ENCODE results near the gene OGA. TPM values are rescaled to one million over a fixed set of nuclear protein-coding genes. Genes with fewer than 3 reads are reported as not detected.
A peak's percentile ranks its signal among the peaks of the same experiment; 100 is the strongest.

Gene OGA
- total RNA-seq, 1 donor from 2014 or later, result 99.5 TPM

- TF ChIP-seq CTCF (conservative IDR thresholded peaks at IDR 0.05), result no peak
- H3K4me1 Mint-ChIP-seq (ENCODE audit: unreplicated experiment), result peaks cover 19% of the 10 kb centered on the region
- no peaks in the 10 kb centered on the region for H3K27me3 Mint-ChIP-seq
- no peak for DNase-seq (ENCODE audit: extremely low spot score, unreplicated experiment)
- H3K9me3 Mint-ChIP-seq, result no peaks in the 10 kb centered on the region
- H3K27ac Mint-ChIP-seq, result peak overlapping the region; percentile 98
- H3K36me3 Mint-ChIP-seq, result peaks cover 9% of the 10 kb centered on the region
- H3K4me3 Mint-ChIP-seq, result peak overlapping the region; percentile 99
Measured at GRCh38 chr10:101818872-101819633, 809 bp upstream of the OGA start.

- H3K4me1 Mint-ChIP-seq (ENCODE audit: unreplicated experiment), result peaks cover 29% of the 10 kb centered on the region
- no peaks in the 10 kb centered on the region for H3K9me3 Mint-ChIP-seq
- H3K27me3 Mint-ChIP-seq, result no peaks in the 10 kb centered on the region
- H3K27ac Mint-ChIP-seq, result peak overlapping the region; percentile 98
- peaks cover 12% of the 10 kb centered on the region for H3K36me3 Mint-ChIP-seq
- peak; percentile 10 for TF ChIP-seq CTCF (conservative IDR thresholded peaks at IDR 0.05)
- peak overlapping the region; percentile 99 for H3K4me3 Mint-ChIP-seq
- DNase-seq (ENCODE audit: extremely low spot score, unreplicated experiment), result no peak
Measured at GRCh38 chr10:101817337-101818118, 716 bp downstream of the OGA start.

GRCh38 chr10:101816913-101817336, 1.3 kb downstream of the OGA start:
- TF ChIP-seq CTCF (conservative IDR thresholded peaks at IDR 0.05), result no peak
- Mint-ChIP-seq H3K27me3 (no peaks in the 10 kb centered on the region), H3K4me1 (ENCODE audit: unreplicated experiment) (peaks cover 29% of the 10 kb centered on the region), H3K9me3 (no peaks in the 10 kb centered on the region), H3K4me3 (peak overlapping the region; percentile 99), H3K27ac (peak overlapping the region; percentile 98), H3K36me3 (peaks cover 12% of the 10 kb centered on the region)
- DNase-seq (ENCODE audit: extremely low spot score, unreplicated experiment), result no peak

- peak overlapping the region; percentile 99 for H3K4me3 Mint-ChIP-seq
- DNase-seq (ENCODE audit: extremely low spot score, unreplicated experiment), result no peak
- peaks cover 9% of the 10 kb centered on the region for H3K36me3 Mint-ChIP-seq
- no peaks in the 10 kb centered on the region for H3K9me3 Mint-ChIP-seq
- peak overlapping the region; percentile 98 for H3K27ac Mint-ChIP-seq
- peaks cover 29% of the 10 kb centered on the region for H3K4me1 Mint-ChIP-seq (ENCODE audit: unreplicated experiment)
- no peak for TF ChIP-seq CTCF (conservative IDR thresholded peaks at IDR 0.05)
- no peaks in the 10 kb centered on the region for H3K27me3 Mint-ChIP-seq
Measured at GRCh38 chr10:101816376-101816775, 1.9 kb downstream of the OGA start.

- Mint-ChIP-seq H3K27me3 (no peaks in the 10 kb centered on the region), H3K9me3 (no peaks in the 10 kb centered on the region), H3K36me3 (peaks cover 9% of the 10 kb centered on the region), H3K4me1 (ENCODE audit: unreplicated experiment) (peaks cover 29% of the 10 kb centered on the region), H3K4me3 (peak overlapping the region; percentile 83), H3K27ac (peak overlapping the region; percentile 98)
- no peak for DNase-seq (ENCODE audit: extremely low spot score, unreplicated experiment)
- TF ChIP-seq CTCF (conservative IDR thresholded peaks at IDR 0.05), result no peak
Measured at GRCh38 chr10:101814466-101815071, 3.7 kb downstream of the OGA start.

All from type B pancreatic cell (in vitro differentiated cells).